Astrocyte of the hippocampus (primary cell): ENCODE measurements around the gene GTPBP6.

Experiments used
- DNase-seq: peaks from one replicate; pipeline ENCODE4 v3.0.0; 2011; ENCODE audit warnings: low read depth, low spot score

GTPBP6 gene

DNA sequence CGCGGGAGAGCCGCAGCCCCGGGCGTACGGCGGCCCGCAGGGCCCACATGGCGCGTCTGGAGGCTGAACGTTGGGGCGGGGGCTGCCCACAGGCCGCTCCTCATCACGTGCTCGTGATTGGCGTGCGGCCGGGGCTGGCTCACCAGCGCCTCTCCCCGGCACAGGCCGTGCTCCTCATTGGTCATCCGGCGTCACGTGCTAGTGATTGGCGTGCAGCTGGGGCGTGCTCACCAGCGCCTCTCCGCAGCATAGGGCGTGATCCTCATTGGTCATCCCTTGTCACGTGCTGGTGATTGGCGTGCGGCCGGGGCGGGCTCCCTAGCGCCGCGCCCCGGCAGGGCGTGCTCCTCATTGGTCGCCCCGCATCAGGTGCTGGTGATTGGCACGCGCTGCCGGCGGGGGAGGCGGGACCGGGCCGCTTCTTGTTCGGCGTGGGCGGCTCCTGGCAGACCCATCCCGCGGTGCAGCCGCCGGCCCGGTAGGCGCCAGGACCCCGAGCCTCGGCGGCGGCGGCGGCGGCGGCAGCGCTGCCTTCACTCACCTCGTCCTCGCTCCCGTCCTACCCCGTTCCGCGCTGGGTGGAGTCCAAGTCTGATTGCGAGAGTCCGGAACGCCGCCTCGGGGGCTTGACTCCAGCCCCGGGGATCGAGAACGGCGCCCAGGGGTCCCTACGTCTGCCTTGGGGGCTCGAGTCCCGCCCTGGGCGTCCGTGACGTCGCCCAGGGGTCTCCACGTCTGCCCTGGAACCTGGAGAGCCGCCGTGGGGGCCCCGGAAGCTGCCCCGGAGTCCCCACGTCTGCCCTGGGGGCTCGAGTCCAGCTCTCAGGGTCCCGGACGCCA, at the start of gene GTPBP6:
TSS of gene GTPBP6 (minus strand) at position 58 of the 840 bp plus-strand sequence. CDS start at position 49, 9 bp downstream.
- peak; percentile 100 for DNase-seq

DNA sequence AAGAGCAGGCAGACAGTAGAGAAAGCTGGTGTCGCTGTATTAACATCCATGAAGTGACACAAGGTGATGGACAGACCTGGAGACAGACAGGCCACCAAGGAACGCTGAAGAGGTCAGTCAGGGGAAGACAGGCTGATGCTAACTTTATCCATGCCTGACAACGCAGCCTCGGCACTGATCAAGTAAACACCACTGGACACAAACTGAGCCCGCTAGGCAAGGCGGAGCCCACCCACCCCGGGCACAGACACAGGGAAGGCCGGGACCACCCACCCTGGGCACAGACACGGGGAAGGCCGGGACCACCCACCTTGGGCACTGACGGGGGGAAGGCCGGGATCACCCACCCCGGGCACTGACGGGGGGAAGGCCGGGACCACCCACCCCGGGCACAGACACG, 49.3 kb upstream of the GTPBP6 start:
- DNase-seq: no peak

DNA sequence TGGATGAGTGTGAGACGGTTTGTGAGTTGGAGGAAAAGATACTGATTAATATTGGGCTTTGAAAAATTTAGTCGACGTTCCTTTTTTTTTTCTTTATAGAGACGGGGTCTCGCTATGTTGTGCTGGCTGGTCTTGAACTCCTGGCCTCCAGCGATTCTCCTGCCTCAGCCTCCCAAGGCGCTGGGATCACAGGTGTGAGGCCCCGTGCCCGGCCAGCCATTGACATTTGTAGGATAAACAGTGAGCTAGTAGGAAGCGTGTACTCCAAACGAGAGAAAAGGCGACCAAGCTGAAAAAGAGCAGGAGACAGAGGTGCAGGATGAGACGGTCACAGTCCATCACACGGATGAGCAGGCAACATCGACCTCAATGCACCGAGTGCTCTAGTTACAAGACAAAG, 48.8 kb upstream of the GTPBP6 start:
- no peak for DNase-seq

- no peak for DNase-seq
These were observed 45.2 kb upstream of the GTPBP6 start for GRCh38 chrX:363621-364375.

- DNase-seq: no peak
These were observed 44.5 kb upstream of the GTPBP6 start for GRCh38 chrX:362937-363620.

- no peak for DNase-seq
These were observed 43.8 kb upstream of the GTPBP6 start for GRCh38 chrX:362351-362750.

- no peak for DNase-seq
These were observed 42.9 kb upstream of the GTPBP6 start for GRCh38 chrX:361231-362145.

DNA sequence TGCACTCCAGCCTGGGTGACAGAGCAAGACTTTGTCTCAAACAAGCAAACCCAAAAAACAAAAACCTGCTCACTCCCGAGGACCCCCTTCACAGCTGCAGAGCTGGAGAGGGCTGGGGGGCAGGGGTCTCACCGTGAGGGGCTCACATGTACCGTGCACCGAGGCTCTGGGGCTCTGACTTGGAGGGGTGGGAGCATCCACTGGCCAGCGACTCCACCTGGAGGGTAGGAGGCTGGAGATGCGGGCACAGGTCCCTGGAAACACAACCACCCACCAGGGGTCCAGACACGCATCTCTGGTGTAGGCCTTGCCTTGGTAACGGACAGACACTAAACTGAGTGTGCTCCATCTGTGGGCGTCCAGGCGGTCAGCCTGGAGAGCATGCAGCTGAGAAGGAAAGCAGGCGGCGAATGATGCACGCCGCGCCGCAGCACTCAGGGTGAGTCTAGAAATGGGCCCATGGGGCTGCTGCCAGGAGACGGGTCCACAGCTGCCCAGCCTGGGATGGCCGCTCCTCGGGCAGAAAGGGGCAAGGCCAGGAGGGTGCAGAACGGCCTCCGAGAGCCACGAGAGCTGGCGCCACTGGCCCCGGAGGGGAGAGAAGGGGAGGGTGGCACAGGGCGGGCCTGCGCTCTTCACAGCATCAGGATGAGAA, 42.0 kb upstream of the GTPBP6 start:
- DNase-seq: no peak

- no peak for DNase-seq
These were observed 40.1 kb upstream of the GTPBP6 start for GRCh38 chrX:358651-359143.

- DNase-seq: peak; percentile 28
These were observed 39.3 kb upstream of the GTPBP6 start for GRCh38 chrX:357693-358471.

DNA sequence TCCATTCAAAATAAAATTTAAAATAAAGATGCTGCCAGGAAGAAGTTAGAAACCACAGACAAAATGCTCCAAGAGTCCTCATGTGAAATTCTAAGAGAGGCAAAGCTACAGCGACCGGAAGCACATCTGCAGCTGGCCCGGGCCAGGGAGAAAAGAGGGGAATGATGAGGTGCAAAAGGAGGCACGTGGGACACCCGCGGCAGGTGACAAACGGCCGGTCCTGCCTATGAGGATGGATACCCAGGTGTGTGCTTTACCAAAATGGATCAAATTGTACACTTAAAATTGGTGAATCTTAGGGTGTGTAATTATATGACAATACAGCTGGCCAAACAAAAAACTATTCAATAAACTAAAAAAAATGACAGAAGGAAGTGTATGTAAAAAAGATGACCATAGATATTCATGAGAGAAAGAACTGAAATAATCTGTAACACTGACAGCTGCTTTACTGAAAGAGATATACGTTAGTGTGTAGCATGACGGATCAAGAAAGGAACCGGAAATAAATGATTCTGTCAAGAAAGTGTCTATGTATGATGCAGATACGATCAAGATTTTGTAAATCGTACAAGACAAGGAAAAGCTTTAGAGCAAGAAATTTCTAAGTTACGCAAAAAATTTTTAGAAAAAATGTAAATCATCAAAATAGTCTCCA, 38.6 kb upstream of the GTPBP6 start:
- no peak for DNase-seq

GRCh38 chrX:356385-357034, 37.9 kb upstream of the GTPBP6 start:
- no peak for DNase-seq

DNA sequence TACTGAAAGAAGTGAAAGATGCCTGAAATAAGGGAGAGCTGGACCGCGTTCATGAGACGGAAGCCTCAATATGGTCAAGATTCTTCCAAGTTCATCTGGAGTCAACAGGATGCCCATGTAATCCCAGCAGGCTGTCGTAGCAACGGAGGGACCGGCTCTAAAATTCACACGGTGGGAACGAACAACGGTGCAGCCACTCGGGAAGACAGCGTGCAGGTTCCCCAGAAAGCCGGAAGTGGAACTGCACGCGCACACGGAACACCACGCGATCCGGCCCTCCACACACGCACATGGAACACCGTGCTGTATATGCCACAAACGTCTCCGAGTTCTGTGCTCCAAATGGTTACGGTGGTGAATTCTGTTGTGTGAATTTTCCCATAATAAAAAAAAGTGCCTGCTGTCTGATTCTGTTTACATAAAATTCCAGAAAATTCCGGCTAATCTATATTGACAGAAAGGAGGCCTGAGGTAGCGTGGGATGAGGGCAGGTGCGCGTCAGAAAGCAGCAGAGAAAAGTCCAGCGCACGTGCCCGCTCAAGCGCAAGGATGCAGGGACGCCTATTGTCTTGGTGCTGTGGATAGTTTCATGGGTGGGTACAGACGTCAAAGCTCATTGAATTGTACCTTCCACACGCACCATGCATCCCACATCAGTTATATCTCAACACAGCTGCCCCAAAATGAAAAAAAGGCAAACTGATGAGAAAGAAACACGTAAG, 36.9 kb upstream of the GTPBP6 start:
- DNase-seq: no peak

DNA sequence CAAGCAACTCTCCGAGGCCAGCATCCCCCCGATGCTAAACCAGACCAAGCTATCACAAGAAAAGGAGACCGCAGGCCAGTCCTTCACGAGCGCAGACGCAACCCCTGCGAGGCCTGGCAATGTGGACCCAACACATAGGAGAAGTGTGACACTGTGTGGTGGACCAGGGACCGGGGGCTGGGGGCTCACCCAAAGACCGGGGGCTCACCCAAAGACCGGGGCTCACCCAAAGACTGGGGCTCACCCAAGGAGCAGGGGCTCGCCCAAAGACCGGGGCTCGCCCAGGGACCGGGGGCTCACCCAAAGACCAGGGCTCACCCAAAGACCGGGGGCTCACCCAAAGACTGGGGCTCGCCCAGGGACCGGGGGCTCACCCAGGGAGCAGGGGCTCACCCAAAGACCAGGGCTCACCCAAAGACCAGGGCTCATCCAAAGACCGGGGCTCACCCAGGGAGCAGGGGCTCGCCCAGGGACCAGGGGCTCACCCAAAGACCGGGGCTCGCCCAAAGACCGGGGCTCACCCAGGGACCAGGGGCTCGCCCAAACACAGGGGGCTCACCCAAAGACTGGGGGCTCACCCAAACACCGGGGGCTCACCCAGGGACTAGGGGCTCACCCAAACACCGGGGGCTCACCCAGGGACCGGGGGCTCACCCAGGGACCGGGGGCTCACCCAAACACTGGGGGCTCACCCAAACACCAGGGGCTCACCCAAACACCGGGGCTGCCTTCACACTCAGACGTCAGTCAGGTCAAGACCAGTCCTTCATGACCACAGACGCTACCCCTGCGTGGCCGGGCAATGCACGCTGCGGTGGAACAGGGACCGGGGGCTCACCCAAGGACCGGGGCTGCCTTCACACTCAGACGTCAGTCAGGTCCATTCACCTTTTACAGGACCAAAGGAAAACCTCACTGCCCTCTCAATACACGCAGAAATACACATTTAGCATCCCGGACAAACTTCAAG, 35.3 kb upstream of the GTPBP6 start:
- no peak for DNase-seq

- no peak for DNase-seq
These were observed 34.2 kb upstream of the GTPBP6 start for GRCh38 chrX:352582-353314.

- no peak for DNase-seq
These were observed 33.6 kb upstream of the GTPBP6 start for GRCh38 chrX:352181-352580.
